Colonic mucosa (tissue), 4 donors: ENCODE data around the gene SIGLEC12. TPM values are rescaled to one million over a fixed set of nuclear protein-coding genes. Genes with fewer than 3 reads are reported as not detected.

Source experiments
- DNase-seq: peaks from one replicate; pipeline ENCODE4 v3.0.0-alpha.2; 2020
- H3K27ac ChIP-seq: fragments of 200-600 bp; one replicate; pipeline ENCODE4 v1.8.0; 2021
- H3K27me3 ChIP-seq: fragments of 200-600 bp; one replicate; pipeline ENCODE4 v1.8.0; 2021
- H3K36me3 ChIP-seq: fragments of 200-600 bp; one replicate; pipeline ENCODE4 v1.8.0; 2021
- H3K4me1 ChIP-seq: fragments of 200-600 bp; one replicate; pipeline ENCODE4 v1.8.0; 2021; ENCODE audit warnings: mild to moderate bottlenecking
- H3K4me3 ChIP-seq: fragments of 200-600 bp; one replicate; pipeline ENCODE4 v1.8.0; 2021
- H3K9ac ChIP-seq, 2 donors: one replicate each; pipeline ENCODE4 v1.7.0; 2013; ENCODE audit warnings: control low read depth in 2 of 2, low read depth in 2 of 2, low read length in 2 of 2
- H3K9me3 ChIP-seq: fragments of 200-600 bp; one replicate; pipeline ENCODE4 v1.8.0; 2021
- CTCF ChIP-seq: fragments of 200-600 bp; IDR thresholded peaks from one replicate; pipeline ENCODE4 v1.8.0; 2022; ENCODE audit warnings: antibody characterized with exemption, mild to moderate bottlenecking
- intact Hi-C: fragments of 100-400 bp; cut with DNase I; formaldehyde crosslinking; loops from one replicate; pipeline ENCODE4 v1.14.1; 2022
- total RNA-seq, 2 donors: library from RNA; stranded (reverse); fragmentation: NEBNext Ultra II Directional in 1 of 2; extraction: Animal tissue kit (Norgen Biotek cat#: 25700) in 1 of 2; gene quantifications; one replicate each; pipeline ENCODE4 v1.2.1, GENCODE V29; 2021
- donor health status: healthy.
- donor health status: DM: no; HTN: no; CAD: no.
- donor health status: DM: no; HTN: no; CAD: no.

SIGLEC12 gene
- total RNA-seq, 2 donors from 2014 or later = 0.15 to 0.35 TPM

DNA sequence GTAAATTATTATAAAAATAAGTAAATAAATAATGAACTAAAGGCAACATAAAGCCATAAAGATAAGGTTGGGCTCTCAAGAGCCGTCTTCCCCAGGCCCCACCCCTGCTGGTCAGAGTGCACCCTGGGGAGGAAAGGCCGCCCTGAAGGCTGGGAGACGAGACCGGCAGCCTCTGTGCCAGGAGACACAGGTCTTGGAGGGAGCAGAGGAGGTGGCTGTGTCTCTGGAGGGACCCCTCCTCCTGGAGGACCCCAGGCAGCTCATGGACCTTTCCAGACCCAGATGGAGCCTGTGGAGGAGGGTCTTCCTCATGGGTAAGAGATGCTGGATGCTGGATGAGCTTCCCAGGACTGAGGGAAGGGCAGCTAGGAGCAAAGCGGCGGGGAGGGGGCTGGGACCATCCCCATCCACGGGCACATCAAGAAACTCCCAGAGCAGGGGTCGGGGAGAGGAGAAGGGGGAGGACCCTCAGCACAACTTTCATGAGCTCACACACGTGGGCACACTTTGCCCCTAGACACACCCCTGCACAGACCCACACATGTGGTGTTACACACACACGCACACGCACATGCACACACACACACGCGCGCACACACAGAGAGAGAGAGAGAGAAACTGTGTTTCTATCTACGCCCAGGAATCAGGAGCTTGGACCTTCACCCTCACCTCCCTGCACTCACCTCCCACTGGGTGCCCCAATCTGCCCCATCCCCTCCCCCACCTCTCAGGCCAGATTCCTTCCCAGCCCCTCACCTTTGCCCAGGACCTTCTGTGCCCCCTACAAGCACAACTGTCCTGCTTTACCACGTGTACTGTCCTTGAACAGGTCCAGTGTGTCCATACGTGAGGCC is 23.0 kb downstream of the SIGLEC12 start, which contains the start of gene CEACAM18:
Gene CEACAM18, plus strand, starts transcription at position 159 of the 854 bp plus-strand sequence.
- intact Hi-C loops = no loop called here
- no peak within 1 kb of the TSS for H3K27ac ChIP-seq
- no peaks in the 10 kb centered on the region for H3K36me3 ChIP-seq
- no peak within 1 kb of the TSS for H3K9ac ChIP-seq
- no peak within 1 kb of the TSS for H3K4me3 ChIP-seq
- H3K9me3 ChIP-seq = no peaks in the 10 kb centered on the region
- H3K27me3 ChIP-seq = no peaks in the 10 kb centered on the region
- no peak for TF ChIP-seq CTCF
- H3K4me1 ChIP-seq = no peaks in the 10 kb centered on the region
- DNase-seq = no peak

- no peaks in the 10 kb centered on the region for H3K9me3 ChIP-seq
- no peak overlapping the region for H3K4me3 ChIP-seq
- TF ChIP-seq CTCF = no peak
- no peaks in the 10 kb centered on the region for H3K4me1 ChIP-seq
- intact Hi-C loops = no loop called here
- H3K9ac ChIP-seq = no peak overlapping the region
- no peaks in the 10 kb centered on the region for H3K36me3 ChIP-seq
- no peak for DNase-seq
- no peak overlapping the region for H3K27ac ChIP-seq
- no peaks in the 10 kb centered on the region for H3K27me3 ChIP-seq
These were observed 24.3 kb downstream of the SIGLEC12 start for GRCh38 chr19:51477344-51477743.

DNA sequence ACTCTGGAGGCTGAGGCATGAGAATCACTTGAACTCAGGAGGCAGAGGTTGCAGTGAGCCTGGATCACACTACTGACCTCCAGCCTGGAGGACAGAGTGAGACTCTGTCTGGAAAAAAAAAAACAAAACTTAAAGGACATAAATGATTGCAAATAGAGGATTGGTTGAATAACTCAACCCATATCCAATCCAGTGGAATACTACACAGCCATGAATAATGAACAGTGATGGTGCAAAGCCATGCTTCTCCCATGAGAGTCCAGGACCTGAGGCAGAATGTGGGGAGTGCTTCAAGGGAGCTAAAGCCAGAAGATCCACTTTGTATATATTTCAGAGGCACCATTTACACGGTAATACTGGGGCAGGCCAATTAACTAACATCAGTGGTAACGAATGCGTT is 25.4 kb downstream of the SIGLEC12 start:
- H3K27ac ChIP-seq = no peak overlapping the region
- H3K9me3 ChIP-seq = no peaks in the 10 kb centered on the region
- no peaks in the 10 kb centered on the region for H3K27me3 ChIP-seq
- H3K4me3 ChIP-seq = no peak overlapping the region
- no peak overlapping the region for H3K9ac ChIP-seq
- intact Hi-C loops = no loop called here
- no peaks in the 10 kb centered on the region for H3K36me3 ChIP-seq
- H3K4me1 ChIP-seq = no peaks in the 10 kb centered on the region
- TF ChIP-seq CTCF = no peak
- no peak for DNase-seq

- no peaks in the 10 kb centered on the region for H3K27me3 ChIP-seq
- peak; percentile 83 for DNase-seq
- H3K9me3 ChIP-seq = no peaks in the 10 kb centered on the region
- intact Hi-C loops = loop anchor here (5.0 kb wide), 2 partner anchors 39 to 184 kb away; no protein-coding TSS in a partner anchor
- TF ChIP-seq CTCF = peak; percentile 82
- H3K4me3 ChIP-seq = no peak overlapping the region
- no peaks in the 10 kb centered on the region for H3K4me1 ChIP-seq
- no peak overlapping the region for H3K27ac ChIP-seq
- H3K9ac ChIP-seq = no peak overlapping the region
- H3K36me3 ChIP-seq = no peaks in the 10 kb centered on the region
These were observed 28.4 kb downstream of the SIGLEC12 start for GRCh38 chr19:51473009-51473707.

DNA sequence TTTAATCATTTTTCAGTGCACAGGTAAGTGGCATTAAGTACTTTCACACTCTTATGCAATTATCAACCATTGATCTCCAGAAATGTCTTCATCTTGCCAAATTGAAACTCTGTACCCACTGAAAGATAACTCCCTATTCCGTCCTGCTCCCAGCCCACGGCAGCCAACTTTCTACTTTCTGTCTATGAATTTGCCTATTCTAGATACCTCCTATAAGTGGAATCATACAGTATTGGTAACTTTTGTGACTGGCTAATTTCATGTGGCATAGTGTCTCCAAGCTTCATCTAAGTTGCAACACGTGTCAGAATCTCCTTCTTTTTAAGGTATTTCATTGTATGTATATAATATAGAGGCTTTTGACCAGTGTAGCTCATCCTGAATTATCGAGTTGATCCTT is 29.0 kb downstream of the SIGLEC12 start:
- Histone ChIP-seq H3K4me3 (no peak overlapping the region), H3K27ac (no peak overlapping the region), H3K27me3 (no peaks in the 10 kb centered on the region), H3K9ac (no peak overlapping the region), H3K36me3 (no peaks in the 10 kb centered on the region), H3K4me1 (no peaks in the 10 kb centered on the region), H3K9me3 (no peaks in the 10 kb centered on the region)
- intact Hi-C loops = loop anchor here (5.0 kb wide), 2 partner anchors 40 to 185 kb away; no protein-coding TSS in a partner anchor
- no peak for TF ChIP-seq CTCF
- DNase-seq = no peak
